ENCODE results near the gene TDP1.

GRCh38 chr14:89959853-89960445 is 4.2 kb downstream of the TDP1 start:
- TF ChIP-seq POLR2A (IDR thresholded peaks at IDR 0.05) (no peak), POLR2AphosphoS5 (IDR thresholded peaks at IDR 0.05) (no peak)
